HG03159 (cell line): ENCODE measurements around the gene ATP2C1.
"Not testable (repeated sequence)": the region's sequence is repeated elsewhere in the genome, so short reads cannot be mapped to it uniquely, and the experiment has no call there.

Source experiments
- ATAC-seq: cut with Tn5 transposase; IDR thresholded peaks from one replicate; pipeline ENCODE4 v1.9.1; 2021; ENCODE audit warnings: mild to moderate bottlenecking, moderate library complexity; ENCODE audit not compliant: unreplicated experiment

ATP2C1 gene

GRCh38 chr3:131033480-131034080 lies 139.7 kb downstream of the ATP2C1 start:
- ATAC-seq = peak; percentile 72

DNA sequence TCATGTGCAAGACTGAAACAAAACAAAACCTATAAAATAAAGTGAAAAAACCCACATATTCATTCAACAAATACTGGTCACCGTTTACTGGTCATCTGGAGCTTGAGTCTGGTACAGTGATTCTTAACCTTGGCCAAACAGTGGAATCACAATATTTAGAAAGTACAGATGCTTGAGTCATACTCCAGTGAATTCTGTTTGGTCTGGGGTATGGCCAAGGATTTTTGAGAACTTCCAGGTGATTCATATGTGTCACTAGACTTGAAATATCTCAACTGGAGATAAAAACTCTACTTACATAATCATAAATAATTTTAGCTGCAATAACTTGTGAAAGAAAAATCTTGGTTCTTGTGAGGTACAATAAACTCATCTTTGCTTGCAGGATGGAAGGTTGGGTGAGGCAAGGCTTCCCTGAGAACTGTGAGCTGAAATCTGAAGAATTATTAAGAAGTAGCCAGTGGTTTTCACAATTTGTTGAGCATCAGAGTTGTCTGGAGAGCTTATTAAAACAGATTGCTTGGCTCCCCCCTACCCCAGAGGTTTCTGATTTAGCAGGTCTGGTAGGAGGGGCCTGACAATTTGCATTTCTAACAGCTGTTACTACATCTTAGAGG lies 142.4 kb downstream of the ATP2C1 start:
- ATAC-seq = no peak

- no peak for ATAC-seq
Observed at GRCh38 chr3:131036986-131037385, 143.1 kb downstream of the ATP2C1 start.

DNA sequence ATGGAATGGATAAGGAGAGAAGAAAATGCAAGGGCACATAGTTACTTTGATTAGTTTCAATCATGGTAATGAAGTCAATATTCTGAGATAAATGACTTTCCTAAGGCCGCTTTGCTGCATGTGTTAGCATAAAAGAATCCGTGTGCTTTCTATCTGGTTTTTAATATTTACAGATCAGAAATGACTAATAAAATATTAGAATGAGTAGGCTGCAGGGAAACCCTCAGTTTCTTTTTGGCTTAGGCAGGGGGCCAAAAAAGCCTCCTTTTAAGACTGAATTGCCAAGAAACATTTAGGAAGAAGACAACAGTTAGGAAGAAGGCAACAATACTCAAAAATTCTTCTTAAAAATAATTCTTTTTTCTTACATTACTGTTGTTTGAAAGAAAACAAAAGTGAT lies 144.4 kb downstream of the ATP2C1 start:
- no peak for ATAC-seq

- ATAC-seq = not testable (repeated sequence)
Observed at GRCh38 chr3:131042271-131042985, 148.5 kb downstream of the ATP2C1 start.

GRCh38 chr3:131047582-131047981 lies 153.7 kb downstream of the ATP2C1 start:
- ATAC-seq = no peak

GRCh38 chr3:131048030-131048429 lies 154.1 kb downstream of the ATP2C1 start:
- ATAC-seq = no peak

GRCh38 chr3:131050001-131050400 lies 156.1 kb downstream of the ATP2C1 start:
- no peak for ATAC-seq

DNA sequence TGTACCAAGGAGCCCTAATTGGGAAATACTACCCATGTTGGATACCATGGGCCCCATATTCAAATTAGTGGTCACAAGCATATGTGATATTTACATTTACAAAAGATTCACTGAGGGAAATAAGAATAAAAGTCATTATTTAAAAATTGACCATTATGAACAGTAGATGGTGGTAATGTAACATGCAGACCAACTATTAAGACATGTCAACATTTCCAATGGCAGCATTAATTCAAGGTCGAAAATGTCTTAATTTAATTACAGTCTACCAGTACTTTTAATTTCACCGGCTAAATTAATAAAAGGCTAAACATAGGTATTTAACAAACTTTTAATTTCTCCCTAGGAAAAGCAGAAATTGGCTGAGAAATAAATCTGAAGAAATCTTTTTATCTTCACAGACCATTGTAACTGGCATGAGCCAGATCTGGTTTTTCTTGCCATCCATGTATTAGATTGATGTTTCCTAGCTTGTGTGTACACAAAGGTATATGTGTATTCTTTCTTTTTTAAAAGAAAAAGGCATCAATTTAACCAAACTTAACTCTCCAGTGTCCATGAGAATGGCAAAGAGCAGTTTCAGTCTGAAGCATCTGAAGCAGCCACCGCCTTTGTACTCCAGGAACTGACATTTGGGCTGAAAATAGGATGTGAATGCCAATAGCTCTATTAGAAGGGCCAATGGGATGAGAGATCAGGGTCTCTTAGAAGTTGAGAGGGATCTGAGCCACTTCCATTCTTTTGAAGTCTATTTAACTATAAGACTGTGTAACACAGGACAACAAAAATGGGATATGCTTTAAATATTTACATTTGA lies 159.4 kb downstream of the ATP2C1 start:
- no peak for ATAC-seq
